WTC11 (cell line): ENCODE measurements around the gene TRPC4AP.

Experiments
- KAT7 ChIP-seq: sonication (generic); formaldehyde crosslinking; IDR thresholded peaks from 2 replicates; pipeline ENCODE4 v1.8.1; 2023; ENCODE audit warnings: missing genetic modification reagents, mild to moderate bottlenecking, borderline replicate concordance
- NFYB ChIP-seq: sonication (generic); formaldehyde crosslinking; conservative IDR thresholded peaks from 2 replicates; pipeline ENCODE4 v1.8.0; 2022; ENCODE audit warnings: low read depth, missing genetic modification reagents
- TEAD1 ChIP-seq: sonication (generic); formaldehyde crosslinking; IDR thresholded peaks from 2 replicates; pipeline ENCODE4 v1.8.0; 2022; ENCODE audit warnings: mild to moderate bottlenecking, missing genetic modification reagents
- ZNF671 ChIP-seq: fragments of 250-450 bp; sonication (Bioruptor Pico); IDR thresholded peaks from 2 replicates; pipeline ENCODE4 v1.8.0; 2021; ENCODE audit warnings: mild to moderate bottlenecking
- TF ChIP-seq, protein P1 (sequence below): sonication (generic); formaldehyde crosslinking; IDR thresholded peaks from 2 replicates; pipeline ENCODE4 v1.8.1; 2023; ENCODE audit warnings: mild to moderate bottlenecking, missing genetic modification reagents
- TF ChIP-seq, protein P2 (sequence below): fragments of 200-600 bp; IDR thresholded peaks from 2 replicates; pipeline ENCODE4 v1.8.0; 2022; ENCODE audit warnings: antibody characterized with exemption

DNA sequence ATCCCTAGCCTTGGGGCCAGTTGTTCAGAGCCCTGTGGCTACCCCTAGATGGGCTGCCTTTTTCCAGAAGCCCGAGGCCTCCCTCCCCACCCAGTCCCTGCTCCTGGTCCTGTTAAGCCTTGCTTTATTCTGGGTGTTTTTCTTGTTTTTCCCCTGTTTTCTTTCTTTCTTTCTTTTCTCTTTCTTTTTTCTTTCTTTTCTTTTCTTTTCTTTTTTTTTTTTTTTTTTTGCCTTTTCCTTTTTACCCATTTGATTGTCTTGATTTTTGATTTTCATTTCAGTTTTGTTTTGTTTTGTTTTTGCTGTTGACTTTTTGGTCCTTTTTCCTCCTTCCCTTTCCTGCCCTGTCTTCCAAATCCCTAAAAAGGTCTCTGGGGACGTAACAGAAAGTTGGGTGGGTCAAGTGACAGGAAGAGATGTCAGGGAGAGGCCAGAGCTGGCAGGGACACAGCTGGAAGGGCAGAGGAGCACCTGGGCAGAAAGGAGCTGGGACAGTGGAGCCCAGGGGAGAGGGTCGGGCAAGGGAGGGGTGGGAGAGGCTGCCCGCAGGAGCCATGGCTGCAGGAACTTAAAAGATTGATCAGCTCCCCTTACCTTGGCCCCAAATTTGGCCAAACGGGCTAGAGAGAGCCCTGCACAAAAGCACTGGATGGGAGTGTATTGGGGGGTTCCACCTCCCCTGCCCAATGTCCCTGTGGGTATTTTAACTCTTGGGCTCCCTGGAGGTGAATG is 109.4 kb downstream of the TRPC4AP start:
- TF ChIP-seq, protein P1, sequence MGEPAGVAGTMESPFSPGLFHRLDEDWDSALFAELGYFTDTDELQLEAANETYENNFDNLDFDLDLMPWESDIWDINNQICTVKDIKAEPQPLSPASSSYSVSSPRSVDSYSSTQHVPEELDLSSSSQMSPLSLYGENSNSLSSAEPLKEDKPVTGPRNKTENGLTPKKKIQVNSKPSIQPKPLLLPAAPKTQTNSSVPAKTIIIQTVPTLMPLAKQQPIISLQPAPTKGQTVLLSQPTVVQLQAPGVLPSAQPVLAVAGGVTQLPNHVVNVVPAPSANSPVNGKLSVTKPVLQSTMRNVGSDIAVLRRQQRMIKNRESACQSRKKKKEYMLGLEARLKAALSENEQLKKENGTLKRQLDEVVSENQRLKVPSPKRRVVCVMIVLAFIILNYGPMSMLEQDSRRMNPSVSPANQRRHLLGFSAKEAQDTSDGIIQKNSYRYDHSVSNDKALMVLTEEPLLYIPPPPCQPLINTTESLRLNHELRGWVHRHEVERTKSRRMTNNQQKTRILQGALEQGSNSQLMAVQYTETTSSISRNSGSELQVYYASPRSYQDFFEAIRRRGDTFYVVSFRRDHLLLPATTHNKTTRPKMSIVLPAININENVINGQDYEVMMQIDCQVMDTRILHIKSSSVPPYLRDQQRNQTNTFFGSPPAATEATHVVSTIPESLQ = no peak
- TF ChIP-seq KAT7 (CRISPR knock-in tag) (no peak), NFYB (no peak), TEAD1 (CRISPR knock-in tag) (no peak), ZNF671 (CRISPR knock-in tag) (no peak)
- TF ChIP-seq, protein P2, sequence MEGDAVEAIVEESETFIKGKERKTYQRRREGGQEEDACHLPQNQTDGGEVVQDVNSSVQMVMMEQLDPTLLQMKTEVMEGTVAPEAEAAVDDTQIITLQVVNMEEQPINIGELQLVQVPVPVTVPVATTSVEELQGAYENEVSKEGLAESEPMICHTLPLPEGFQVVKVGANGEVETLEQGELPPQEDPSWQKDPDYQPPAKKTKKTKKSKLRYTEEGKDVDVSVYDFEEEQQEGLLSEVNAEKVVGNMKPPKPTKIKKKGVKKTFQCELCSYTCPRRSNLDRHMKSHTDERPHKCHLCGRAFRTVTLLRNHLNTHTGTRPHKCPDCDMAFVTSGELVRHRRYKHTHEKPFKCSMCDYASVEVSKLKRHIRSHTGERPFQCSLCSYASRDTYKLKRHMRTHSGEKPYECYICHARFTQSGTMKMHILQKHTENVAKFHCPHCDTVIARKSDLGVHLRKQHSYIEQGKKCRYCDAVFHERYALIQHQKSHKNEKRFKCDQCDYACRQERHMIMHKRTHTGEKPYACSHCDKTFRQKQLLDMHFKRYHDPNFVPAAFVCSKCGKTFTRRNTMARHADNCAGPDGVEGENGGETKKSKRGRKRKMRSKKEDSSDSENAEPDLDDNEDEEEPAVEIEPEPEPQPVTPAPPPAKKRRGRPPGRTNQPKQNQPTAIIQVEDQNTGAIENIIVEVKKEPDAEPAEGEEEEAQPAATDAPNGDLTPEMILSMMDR = no peak
